ENCODE data around the gene PPP4C.

PPP4C gene

DNA sequence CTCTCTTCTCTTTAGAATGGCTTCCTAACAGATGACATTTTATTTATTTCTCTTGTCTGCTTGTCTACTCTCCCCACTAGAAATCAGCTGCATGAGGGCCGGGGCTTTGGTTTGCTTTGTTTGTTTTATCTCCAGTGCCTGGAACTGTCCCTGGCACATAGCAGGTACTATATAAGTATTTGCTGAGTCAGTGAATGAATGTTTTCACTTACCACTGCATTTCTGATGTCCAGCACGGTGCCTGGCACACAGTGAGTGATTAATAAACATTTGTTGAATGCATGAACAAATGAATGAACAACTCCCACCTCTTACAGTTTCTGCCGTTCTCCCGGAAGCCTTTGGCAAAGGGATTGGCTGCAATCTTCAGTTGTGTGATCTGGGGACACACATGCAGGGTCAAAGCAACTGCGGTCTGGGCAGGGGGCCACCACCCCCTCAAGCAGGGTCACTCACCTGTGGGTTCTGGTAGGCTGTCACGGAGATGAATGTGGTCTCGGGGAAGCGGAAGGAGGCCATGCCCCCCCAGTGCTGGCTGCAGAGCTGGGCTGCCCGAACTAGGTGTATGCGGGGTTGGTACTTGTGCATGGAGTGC lies 12.5 kb downstream of the PPP4C start:
- DNase-seq (ENCODE audit: low read depth, low spot score) = no peak
- no peak overlapping the region for H3K9ac ChIP-seq (ENCODE audit: insufficient read length)
- H3K27ac ChIP-seq = 0 out of 2 replicates have a peak overlapping the region, but pooled peaks have one; percentile 30
- H3K9me3 ChIP-seq (ENCODE audit: low read depth, low read length) = no peaks in the 10 kb centered on the region
- peaks cover 23% of the 10 kb centered on the region; the same call in 1 of the 2 replicates for H3K36me3 ChIP-seq (ENCODE audit: insufficient read depth, low read length)
- no peak overlapping the region for H3K4me3 ChIP-seq
- TF ChIP-seq POLR2AphosphoS5 (IDR thresholded peaks at IDR 0.05; ENCODE audit: borderline replicate concordance, low read depth, low read length) (no peak), EZH2 (IDR thresholded peaks at IDR 0.05) (no peak), FOXP2 (optimal IDR thresholded peaks at IDR 0.05; ENCODE audit: control extremely low read depth, extremely low read length, insufficient read depth) (no peak)

- H3K4me3 ChIP-seq = no peak overlapping the region
- no peak for TF ChIP-seq FOXP2 (optimal IDR thresholded peaks at IDR 0.05; ENCODE audit: control extremely low read depth, extremely low read length, insufficient read depth)
- no peak for TF ChIP-seq EZH2 (IDR thresholded peaks at IDR 0.05)
- TF ChIP-seq POLR2AphosphoS5 (IDR thresholded peaks at IDR 0.05; ENCODE audit: borderline replicate concordance, low read depth, low read length) = no peak
- H3K36me3 ChIP-seq (ENCODE audit: insufficient read depth, low read length) = peaks cover 16% of the 10 kb centered on the region; the same call in 1 of the 2 replicates
- DNase-seq (ENCODE audit: low read depth, low spot score) = no peak
- H3K27ac ChIP-seq = no peak overlapping the region
- no peak overlapping the region for H3K9ac ChIP-seq (ENCODE audit: insufficient read length)
- H3K9me3 ChIP-seq (ENCODE audit: low read depth, low read length) = no peaks in the 10 kb centered on the region
Measured at GRCh38 chr16:30088832-30089624, 13.2 kb downstream of the PPP4C start.

GRCh38 chr16:30090610-30091331 lies 15.0 kb downstream of the PPP4C start:
- Histone ChIP-seq H3K9ac (ENCODE audit: insufficient read length) (no peak overlapping the region), H3K36me3 (ENCODE audit: insufficient read depth, low read length) (0 out of 2 replicates have a peak, but pooled peaks cover under 1% of the 10 kb centered on the region)

GRCh38 chr16:30091474-30092372 lies 15.9 kb downstream of the PPP4C start, which contains the start of gene TBX6:
Gene TBX6, minus strand, starts transcription at chr16:30091924. Its CDS starts 731 bp downstream, at chr16:30091193.
- no peak for TF ChIP-seq FOXP2 (optimal IDR thresholded peaks at IDR 0.05; ENCODE audit: control extremely low read depth, extremely low read length, insufficient read depth)
- TF ChIP-seq EZH2 (IDR thresholded peaks at IDR 0.05) = no peak
- no peak for TF ChIP-seq POLR2AphosphoS5 (IDR thresholded peaks at IDR 0.05; ENCODE audit: borderline replicate concordance, low read depth, low read length)
- Histone ChIP-seq H3K36me3 (ENCODE audit: insufficient read depth, low read length) (no peaks in the 10 kb centered on the region), H3K27ac (no peak within 1 kb of the TSS), H3K9ac (ENCODE audit: insufficient read length) (peak within 1 kb of the TSS; percentile 59), H3K4me3 (peak within 1 kb of the TSS; percentile 68), H3K9me3 (ENCODE audit: low read depth, low read length) (no peaks in the 10 kb centered on the region)
- DNase-seq (ENCODE audit: low read depth, low spot score) = peak; percentile 14

More at GRCh38 chr16:30090610-30091331, 15.0 kb downstream of the PPP4C start:
- no peak overlapping the region for H3K27ac ChIP-seq
- TF ChIP-seq FOXP2 (optimal IDR thresholded peaks at IDR 0.05; ENCODE audit: control extremely low read depth, extremely low read length, insufficient read depth) (no peak), EZH2 (IDR thresholded peaks at IDR 0.05) (no peak), POLR2AphosphoS5 (IDR thresholded peaks at IDR 0.05; ENCODE audit: borderline replicate concordance, low read depth, low read length) (no peak)
- no peaks in the 10 kb centered on the region for H3K9me3 ChIP-seq (ENCODE audit: low read depth, low read length)
- no peak overlapping the region for H3K4me3 ChIP-seq
- DNase-seq (ENCODE audit: low read depth, low spot score) = no peak

DNA sequence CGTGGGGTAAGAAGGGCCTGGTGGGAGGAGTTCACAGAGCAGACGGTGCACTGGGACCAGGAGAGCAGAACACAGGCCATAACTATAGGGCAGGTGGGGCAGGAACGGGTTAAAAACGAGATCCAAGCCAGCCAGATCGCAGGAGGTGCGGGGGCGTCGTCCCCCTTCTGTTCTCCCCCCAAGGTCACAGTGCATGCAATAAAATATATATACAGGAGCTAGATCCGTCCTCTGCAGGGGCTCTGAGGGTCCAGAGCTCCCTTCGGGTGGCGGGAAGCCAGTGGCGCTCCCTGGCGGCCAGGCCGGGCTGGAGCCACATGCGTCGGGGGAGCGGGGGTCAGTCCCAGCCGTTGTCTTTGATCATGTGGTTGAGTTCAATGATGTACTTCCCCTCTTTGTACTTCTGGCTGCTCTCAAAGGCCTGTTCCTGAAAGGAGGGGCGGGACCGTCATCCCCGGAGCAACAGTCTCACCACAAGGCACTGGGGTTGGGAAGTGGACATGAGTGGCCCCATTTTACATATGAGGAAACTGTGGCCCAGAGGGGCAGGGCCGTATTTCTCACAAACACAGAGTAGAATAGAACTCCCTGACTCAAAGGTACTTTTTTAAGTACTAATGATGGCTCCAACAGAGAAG lies 16.7 kb downstream of the PPP4C start:
- peak overlapping the region; percentile 68 for H3K4me3 ChIP-seq
- H3K36me3 ChIP-seq (ENCODE audit: insufficient read depth, low read length) = no peaks in the 10 kb centered on the region
- no peak for DNase-seq (ENCODE audit: low read depth, low spot score)
- TF ChIP-seq EZH2 (IDR thresholded peaks at IDR 0.05) (no peak), POLR2AphosphoS5 (IDR thresholded peaks at IDR 0.05; ENCODE audit: borderline replicate concordance, low read depth, low read length) (no peak), FOXP2 (optimal IDR thresholded peaks at IDR 0.05; ENCODE audit: control extremely low read depth, extremely low read length, insufficient read depth) (no peak)
- peak overlapping the region; percentile 59 for H3K9ac ChIP-seq (ENCODE audit: insufficient read length)
- H3K9me3 ChIP-seq (ENCODE audit: low read depth, low read length) = no peaks in the 10 kb centered on the region
- H3K27ac ChIP-seq = no peak overlapping the region

- no peaks in the 10 kb centered on the region; the same call in 1 of the 2 replicates for H3K9me3 ChIP-seq (ENCODE audit: low read depth, low read length)
- H3K36me3 ChIP-seq (ENCODE audit: insufficient read depth, low read length) = no peaks in the 10 kb centered on the region
- TF ChIP-seq POLR2AphosphoS5 (IDR thresholded peaks at IDR 0.05; ENCODE audit: borderline replicate concordance, low read depth, low read length) (no peak), EZH2 (IDR thresholded peaks at IDR 0.05) (no peak), FOXP2 (optimal IDR thresholded peaks at IDR 0.05; ENCODE audit: control extremely low read depth, extremely low read length, insufficient read depth) (no peak)
- DNase-seq (ENCODE audit: low read depth, low spot score) = no peak
- H3K27ac ChIP-seq = no peak overlapping the region
- no peak overlapping the region for H3K9ac ChIP-seq (ENCODE audit: insufficient read length)
- no peak overlapping the region for H3K4me3 ChIP-seq
Measured at GRCh38 chr16:30094541-30095165, 18.9 kb downstream of the PPP4C start.
